LHCN-M2 (cell line): ENCODE data around the gene GPX6. TPM values are rescaled to one million over a fixed set of nuclear protein-coding genes. Genes with fewer than 3 reads are reported as not detected.
"Not testable (repeated sequence)": the region's sequence is repeated elsewhere in the genome, so short reads cannot be mapped to it uniquely, and the experiment has no call there.

ENCODE experiments used
- DNase-seq: peaks from one replicate; pipeline ENCODE4 v3.0.0-alpha.2; 2012; ENCODE audit warnings: low read depth
- polyA plus RNA-seq: library from polyadenylated mRNA; unstranded; fragments of >200 nt; gene quantifications from one replicate; pipeline ENCODE4 v1.2.1, GENCODE V29; 2012; ENCODE audit warnings: missing spikeins
- total RNA-seq: library from RNA; depleted of rRNA; stranded (reverse); fragments of >200 nt; gene quantifications from 2 replicates; pipeline ENCODE4 v1.2.3, GENCODE V29; 2014; rRNA removed

GPX6 gene
- total RNA-seq: not detected in 2 replicates
- not detected for polyA plus RNA-seq

GRCh38 chr6:28515676-28516075, at the start of gene GPX6:
TSS of gene GPX6 (minus strand) at chr6:28515793. CDS start at chr6:28515743, 50 bp downstream.
- no peak for DNase-seq

GRCh38 chr6:28563430-28564095, 48.0 kb upstream of the GPX6 start:
- DNase-seq: no peak

GRCh38 chr6:28558629-28559028, 43.0 kb upstream of the GPX6 start:
- DNase-seq: no peak

- no peak for DNase-seq
Measured at GRCh38 chr6:28555136-28555535, 39.5 kb upstream of the GPX6 start.

GRCh38 chr6:28553986-28554881, 38.6 kb upstream of the GPX6 start:
- no peak for DNase-seq

- DNase-seq: no peak
Measured at GRCh38 chr6:28553384-28553985, 37.9 kb upstream of the GPX6 start.

GRCh38 chr6:28551891-28552666, 36.5 kb upstream of the GPX6 start:
- no peak for DNase-seq

GRCh38 chr6:28547003-28547402, 31.4 kb upstream of the GPX6 start:
- DNase-seq: not testable (repeated sequence)

GRCh38 chr6:28545955-28546354, 30.4 kb upstream of the GPX6 start:
- no peak for DNase-seq

- DNase-seq: no peak
Measured at GRCh38 chr6:28543651-28544610, 28.3 kb upstream of the GPX6 start.

GRCh38 chr6:28542440-28543296, 27.1 kb upstream of the GPX6 start:
- DNase-seq: peak; percentile 82

- no peak for DNase-seq
Measured at GRCh38 chr6:28541996-28542395, 26.4 kb upstream of the GPX6 start.

GRCh38 chr6:28537509-28538140, 22.0 kb upstream of the GPX6 start:
- DNase-seq: no peak

GRCh38 chr6:28537065-28537464, 21.5 kb upstream of the GPX6 start:
- DNase-seq: no peak

GRCh38 chr6:28534875-28535274, 19.3 kb upstream of the GPX6 start:
- DNase-seq: no peak

- no peak for DNase-seq
Measured at GRCh38 chr6:28534306-28534705, 18.7 kb upstream of the GPX6 start.

GRCh38 chr6:28531479-28532128, 16.0 kb upstream of the GPX6 start:
- no peak for DNase-seq

GRCh38 chr6:28530777-28531176, 15.2 kb upstream of the GPX6 start:
- DNase-seq: no peak
